HG03571 (cell line): ENCODE measurements around the gene NFKB2.
A peak's percentile ranks its signal among the peaks of the same experiment; 100 is the strongest.

Experiments
- ATAC-seq: cut with Tn5 transposase; IDR thresholded peaks from one replicate; pipeline ENCODE4 v1.9.1; 2021; ENCODE audit not compliant: unreplicated experiment

NFKB2 gene

GRCh38 chr10:102420714-102421506, 25.4 kb downstream of the NFKB2 start, which contains the start of gene FBXL15:
Gene FBXL15, plus strand, starts transcription at chr10:102420836. Its CDS starts 294 bp downstream, at chr10:102421130.
- peak; percentile 58 for ATAC-seq

GRCh38 chr10:102421507-102421756, 25.9 kb downstream of the NFKB2 start:
- ATAC-seq = no peak

GRCh38 chr10:102421757-102422512, 26.4 kb downstream of the NFKB2 start:
- ATAC-seq = peak; percentile 0

GRCh38 chr10:102422545-102423129, 27.1 kb downstream of the NFKB2 start:
- ATAC-seq = no peak

GRCh38 chr10:102423372-102423968, 28.0 kb downstream of the NFKB2 start:
- no peak for ATAC-seq

GRCh38 chr10:102424145-102424544, 28.6 kb downstream of the NFKB2 start:
- no peak for ATAC-seq

- ATAC-seq = no peak
Measured at GRCh38 chr10:102424916-102425315, 29.4 kb downstream of the NFKB2 start.

- ATAC-seq = no peak
Measured at GRCh38 chr10:102425444-102425843, 29.9 kb downstream of the NFKB2 start.

GRCh38 chr10:102426803-102427287, 31.3 kb downstream of the NFKB2 start:
- ATAC-seq = no peak

GRCh38 chr10:102429468-102429867, 34.0 kb downstream of the NFKB2 start:
- no peak for ATAC-seq

- no peak for ATAC-seq
Measured at GRCh38 chr10:102431452-102432124, 36.1 kb downstream of the NFKB2 start.

- peak; percentile 87 for ATAC-seq
Measured at GRCh38 chr10:102432162-102432950, 36.9 kb downstream of the NFKB2 start, which contains the start of gene CUEDC2. Gene CUEDC2, minus strand, starts transcription at chr10:102432574. Its CDS starts 7,386 bp downstream, at chr10:102425188.

GRCh38 chr10:102433619-102434046, 38.1 kb downstream of the NFKB2 start:
- ATAC-seq = no peak

GRCh38 chr10:102434394-102435132, 39.1 kb downstream of the NFKB2 start:
- ATAC-seq = no peak

- ATAC-seq = no peak
Measured at GRCh38 chr10:102435133-102435497, 39.6 kb downstream of the NFKB2 start.

- no peak for ATAC-seq
Measured at GRCh38 chr10:102435529-102436233, 40.2 kb downstream of the NFKB2 start.

- ATAC-seq = no peak
Measured at GRCh38 chr10:102436312-102436711, 40.8 kb downstream of the NFKB2 start.

- no peak for ATAC-seq
Measured at GRCh38 chr10:102437515-102437914, 42.0 kb downstream of the NFKB2 start.

GRCh38 chr10:102438374-102438773, 42.9 kb downstream of the NFKB2 start:
- ATAC-seq = no peak
